H1 (cell line): Measurements from ENCODE around the gene SIX5. TPM values are rescaled to one million over a fixed set of nuclear protein-coding genes. Genes with fewer than 3 reads are reported as not detected.
"Not testable (repeated sequence)": the region's sequence is repeated elsewhere in the genome, so short reads cannot be mapped to it uniquely, and the experiment has no call there.

Experiments
- CTCF ChIA-PET: fragments of 300-600 bp; sonication (Branson Sonifier 250); formaldehyde crosslinking; loops from one replicate; lab custom pipeline; 2021; ENCODE audit not compliant: partially characterized antibody; lab: Charles Lee
- POLR2A ChIA-PET: fragments of 300-600 bp; sonication (Branson Sonifier 250); formaldehyde crosslinking; loops from one replicate; lab custom pipeline; 2021; ENCODE audit warnings: inconsistent platforms; ENCODE audit not compliant: partially characterized antibody; lab: Charles Lee
- DNase-seq, 2 experiments: peaks; one replicate each; pipeline versions ENCODE4 v3.0.0 to v3.0.0-alpha.2; 2010 to 2022; ENCODE audit warnings: low spot score in 2 of 2, low read depth in 1 of 2, mixed read lengths in 1 of 2
- FAIRE-seq: peaks from 2 replicates; lab custom pipeline; 2011; peaks lifted over from hg19 to GRCh38; lab: Jason Lieb, UNC
- H2AFZ ChIP-seq: 2 replicates; pipeline ENCODE4 v1.8.1; 2012; ENCODE audit warnings: low read length, inconsistent platforms
- H2AK5ac ChIP-seq: 2 replicates; pipeline ENCODE4 v1.6.1; 2013; ENCODE audit warnings: low read depth, low read length
- H2BK120ac ChIP-seq: replicated peaks from 2 replicates; pipeline ENCODE3; 2013; ENCODE audit warnings: low read depth, low read length, inconsistent platforms
- H2BK12ac ChIP-seq: 2 replicates; pipeline ENCODE4 v1.6.1; 2013; ENCODE audit warnings: low read depth, low read length
- H2BK15ac ChIP-seq: 2 replicates; pipeline ENCODE4 v1.6.1; 2013; ENCODE audit warnings: low read length
- H2BK20ac ChIP-seq: 2 replicates; pipeline ENCODE4 v1.6.1; 2013; ENCODE audit warnings: low read length
- H2BK5ac ChIP-seq: 2 replicates; pipeline ENCODE4 v1.6.1; 2013; ENCODE audit warnings: low read depth, low read length
- H3K14ac ChIP-seq: 2 replicates; pipeline ENCODE4 v1.6.1; 2013; ENCODE audit warnings: inconsistent platforms; ENCODE audit not compliant: insufficient read length
- H3K18ac ChIP-seq: 2 replicates; pipeline ENCODE4 v1.6.1; 2013; ENCODE audit warnings: low read length; ENCODE audit errors: extremely low read depth
- H3K23ac ChIP-seq: 2 replicates; pipeline ENCODE4 v1.6.1; 2013; ENCODE audit warnings: inconsistent platforms; ENCODE audit not compliant: insufficient read length
- H3K23me2 ChIP-seq: 2 replicates; pipeline ENCODE4 v1.6.1; 2013; ENCODE audit warnings: low read depth, low read length
- H3K27ac ChIP-seq: 2 replicates; pipeline ENCODE4 v1.6.1; 2011; ENCODE audit warnings: low read depth, low read length, inconsistent platforms
- H3K27me3 ChIP-seq, 4 experiments: replicated peaks in 1 of 4; 1 replicate in 1 of 4; 2 replicates in 3 of 4; pipeline versions ENCODE4 v1.6.1 to v1.8.1; 2011 to 2013; ENCODE audit warnings: low read length in 3 of 4, mild to moderate bottlenecking in 3 of 4, inconsistent platforms in 2 of 4, mixed read lengths in 2 of 4, moderate library complexity in 1 of 4; ENCODE audit not compliant: control insufficient read depth in 3 of 4, insufficient read depth in 3 of 4; ENCODE audit errors: extremely low read depth in 1 of 4
- H3K36me3 ChIP-seq, 4 experiments: 2 replicates each; pipeline versions ENCODE4 v1.6.1 to v1.8.1; 2011 to 2013; ENCODE audit warnings: mild to moderate bottlenecking in 4 of 4, low read length in 3 of 4, moderate library complexity in 2 of 4, control low read depth in 1 of 4, inconsistent platforms in 1 of 4; ENCODE audit not compliant: insufficient read depth in 4 of 4, control insufficient read depth in 2 of 4
- H3K4ac ChIP-seq: replicated peaks from 2 replicates; pipeline ENCODE3; 2013; ENCODE audit warnings: low read length, low read depth, mixed read lengths, inconsistent platforms; ENCODE audit not compliant: insufficient read length
- H3K4me1 ChIP-seq, 4 experiments: replicated peaks in 1 of 4; 1 replicate in 1 of 4; 2 replicates in 3 of 4; pipeline versions ENCODE4 v1.6.1 to v1.8.1; 2011 to 2013; ENCODE audit warnings: low read length in 3 of 4, inconsistent platforms in 2 of 4, mixed read lengths in 1 of 4; ENCODE audit not compliant: insufficient read depth in 4 of 4, control insufficient read depth in 3 of 4
- H3K4me2 ChIP-seq, 2 experiments: 2 replicates each; pipeline versions ENCODE4 v1.6.1 to v1.8.1; 2011 to 2013; ENCODE audit warnings: low read depth in 2 of 2, low read length in 2 of 2, control low read depth in 1 of 2, inconsistent platforms in 1 of 2, mild to moderate bottlenecking in 1 of 2; ENCODE audit not compliant: insufficient read depth in 1 of 2
- H3K4me3 ChIP-seq, 4 experiments: fragments of 200-600, 300-600 bp in 1 of 4; sonication (generic), shearing (Covaris generic), sonication (Bioruptor Twin) in 1 of 4; 2 replicates each; pipeline versions ENCODE4 v1.5.1 to v1.8.1; 2011 to 2016; ENCODE audit warnings: low read length in 4 of 4, low read depth in 3 of 4, control low read depth in 2 of 4, inconsistent platforms in 2 of 4, mild to moderate bottlenecking in 2 of 4, mixed read lengths in 1 of 4, moderate library complexity in 1 of 4; ENCODE audit not compliant: insufficient read depth in 2 of 4; ENCODE audit errors: extremely low read depth in 1 of 4
- H3K56ac ChIP-seq: replicated peaks from 2 replicates; pipeline ENCODE3; 2013; ENCODE audit warnings: low read depth, mild to moderate bottlenecking, mixed read lengths, low read length, inconsistent platforms; ENCODE audit not compliant: insufficient read length
- H3K79me1 ChIP-seq: 2 replicates; pipeline ENCODE4 v1.6.1; 2013; ENCODE audit warnings: low read depth, low read length, control low read depth
- H3K79me2 ChIP-seq, 2 experiments: 2 replicates each; pipeline versions ENCODE4 v1.6.1 to v1.8.1; 2012 to 2013; ENCODE audit warnings: low read length in 2 of 2, mild to moderate bottlenecking in 2 of 2, inconsistent platforms in 1 of 2; ENCODE audit not compliant: insufficient read depth in 2 of 2, control insufficient read depth in 1 of 2
- H3K9ac ChIP-seq, 4 experiments: replicated peaks in 1 of 4; 1 replicate in 1 of 4; 2 replicates in 3 of 4; pipeline versions ENCODE4 v1.6.1 to v1.8.1; 2011 to 2013; ENCODE audit warnings: low read depth in 3 of 4, low read length in 3 of 4, control low read depth in 2 of 4, mild to moderate bottlenecking in 2 of 4, moderate library complexity in 2 of 4, inconsistent platforms in 1 of 4; ENCODE audit errors: extremely low read depth in 1 of 4
- H3K9me3 ChIP-seq, 2 experiments: 2 replicates each; pipeline versions ENCODE4 v1.6.1 to v1.8.1; 2012 to 2013; ENCODE audit warnings: mild to moderate bottlenecking in 2 of 2, moderate library complexity in 2 of 2, control low read depth in 1 of 2, inconsistent platforms in 1 of 2, low read depth in 1 of 2, low read length in 1 of 2, mixed read lengths in 1 of 2; ENCODE audit not compliant: insufficient read depth in 2 of 2
- H4K20me1 ChIP-seq, 2 experiments: replicated peaks in 1 of 2; 2 replicates each; pipeline versions ENCODE3 to v1.8.1; 2011 to 2013; ENCODE audit warnings: inconsistent platforms in 2 of 2, low read length in 2 of 2, mild to moderate bottlenecking in 1 of 2; ENCODE audit not compliant: insufficient read depth in 2 of 2, control insufficient read depth in 1 of 2
- H4K5ac ChIP-seq: 2 replicates; pipeline ENCODE4 v1.6.1; 2013; ENCODE audit warnings: low read length, low read depth, mixed read lengths, inconsistent platforms; ENCODE audit not compliant: insufficient read length
- H4K8ac ChIP-seq: 2 replicates; pipeline ENCODE4 v1.8.0; 2013; ENCODE audit warnings: mild to moderate bottlenecking, moderate library complexity, low read length, inconsistent platforms; ENCODE audit not compliant: insufficient read depth; ENCODE audit errors: extremely low read depth
- H4K91ac ChIP-seq: replicated peaks from 2 replicates; pipeline ENCODE3; 2013; ENCODE audit warnings: low read length, mixed read lengths, inconsistent platforms; ENCODE audit not compliant: insufficient read length
- CEBPB ChIP-seq: IDR thresholded peaks from 2 replicates; pipeline ENCODE4 v1.6.1; 2012; ENCODE audit warnings: low read depth, low read length
- WGBS, 2 experiments: shearing (Covaris generic) in 1 of 2; methylation state at CpG; one replicate each; pipeline versions ENCODE4 v1.1.6 to v1.1.7; 2013 to 2015; ENCODE audit warnings: low lambda C conversion rate in 2 of 2, mixed read lengths in 2 of 2, inconsistent platforms in 1 of 2, low coverage in 1 of 2, missing lambda C conversion rate in 1 of 2; ENCODE audit not compliant: insufficient replicate concordance in 2 of 2, insufficient coverage in 1 of 2, insufficient read length in 1 of 2; ENCODE audit errors: extremely low coverage in 1 of 2, missing lambda C conversion rate in 1 of 2; 5-methylcytosine and 5-hydroxymethylcytosine counted together
- polyA plus RNA-seq, 7 experiments: library from polyadenylated mRNA; depleted of rRNA in 3 of 7; stranded (reverse) in 5 of 7; unstranded in 2 of 7; fragments of >200 nt in 5 of 7; fragments of 200-250 nt in 2 of 7; gene quantifications; 1 replicate in 5 of 7; 2 replicates in 1 of 7; 4 replicates in 1 of 7; pipeline versions ENCODE4 v1.2.1 to v1.2.3, GENCODE V29; 2011 to 2013; ENCODE audit warnings: missing spikeins in 2 of 7, mixed read lengths in 2 of 7
- total RNA-seq: library from RNA; stranded (reverse); fragmentation: NEBNext Ultra II Directional; extraction: Animal tissue kit (Norgen Biotek cat#: 25700); gene quantifications from 2 replicates; pipeline ENCODE4 v1.2.1, GENCODE V29; 2021

Gene SIX5
- total and polyA plus RNA-seq, 2 of the 8 experiments (the other 6 are each of a cell fraction or from before 2014, with no cell fraction given), result 20.9 to 24.2 TPM

- POLR2A ChIA-PET, result interaction anchor here (4.3 to 9.1 kb wide), 2 partner anchors 11 to 39 kb away, joined by 67 to 113 read pairs; partner anchors contain the start of gene SIX5
- WGBS, 2 experiments, result 98% methylated on average over 18 of the region's 18 CpGs; no CpG with 5 or more reads in 1 of the 2 experiments
- H3K4ac ChIP-seq, result not testable (repeated sequence)
Measured at GRCh38 chr19:45728683-45729082, 40.4 kb downstream of the SIX5 start.

More at GRCh38 chr19:45728683-45729082, 40.4 kb downstream of the SIX5 start:
- not testable (repeated sequence) for H3K27me3 ChIP-seq, H3K79me1 ChIP-seq, FAIRE-seq
- 0 out of 2 replicates have a peak, but pooled peaks have one; percentile 21 for TF ChIP-seq CEBPB
- TF ChIP-seq, all 59 proteins: peak for 1; not testable (repeated sequence) for 58
- H3K4me2 ChIP-seq, DNase-seq, H3K4me3 ChIP-seq, H2AK5ac ChIP-seq, H3K14ac ChIP-seq, H3K9ac ChIP-seq, H3K36me3 ChIP-seq, H2BK12ac ChIP-seq, H3K27ac ChIP-seq, H2AFZ ChIP-seq, H3K18ac ChIP-seq, H3K23ac ChIP-seq, H2BK5ac ChIP-seq, H4K20me1 ChIP-seq, H2BK15ac ChIP-seq, H3K23me2 ChIP-seq, H4K5ac ChIP-seq, H3K4me1 ChIP-seq, H2BK120ac ChIP-seq, H4K91ac ChIP-seq, H3K9me3 ChIP-seq, H2BK20ac ChIP-seq, H3K56ac ChIP-seq, H4K8ac ChIP-seq: not testable (repeated sequence)
- CTCF ChIA-PET, result interaction anchor here (1.6 kb wide), 1 partner anchor 88 kb away, joined by 6 read pairs; no protein-coding TSS in a partner anchor
- peaks cover 3 to 59% of the 10 kb centered on the region in 2 experiments; a peak in 2 of 4 replicates for H3K79me2 ChIP-seq
